Measurements from ENCODE around the gene DEFB129.

GRCh38 chr20:215796-216195 is 11.3 kb upstream of the DEFB129 start:
- TF ChIP-seq CTCF (IDR thresholded peaks at IDR 0.05; ENCODE audit: insufficient read depth, low read length) = no peak
- no peak for TF ChIP-seq POLR2AphosphoS5 (IDR thresholded peaks at IDR 0.05; ENCODE audit: low read depth)
- no peak for TF ChIP-seq REST (IDR thresholded peaks at IDR 0.05; ENCODE audit: insufficient replicate concordance, low read depth)

Data from HL-60 (cell line).